Measurements from ENCODE around the gene THBS3.
"Not testable (repeated sequence)": the region's sequence is repeated elsewhere in the genome, so short reads cannot be mapped to it uniquely, and the experiment has no call there.

Gene THBS3

DNA sequence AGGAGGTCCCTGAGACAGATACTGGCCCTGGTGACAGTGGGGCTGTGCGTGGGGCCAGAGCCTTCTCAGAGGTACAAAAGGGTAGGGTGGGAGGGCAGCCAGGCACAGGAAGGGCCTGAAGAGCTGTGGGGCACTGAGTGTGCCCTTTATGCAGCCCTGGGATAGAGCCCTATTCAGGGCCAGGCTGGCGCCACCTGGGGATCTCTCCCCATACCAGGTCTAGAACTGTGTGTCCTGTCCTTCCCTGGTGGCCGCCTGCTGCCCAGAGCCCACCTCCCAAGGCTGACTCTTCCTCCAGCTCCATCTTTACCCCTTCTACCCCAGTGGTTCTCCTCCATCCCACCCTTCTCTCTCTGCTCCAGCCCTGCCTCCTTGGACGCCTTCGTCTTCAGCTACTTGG is 25.8 kb upstream of the THBS3 start:
- DNase-seq, result not testable (repeated sequence)

DNA sequence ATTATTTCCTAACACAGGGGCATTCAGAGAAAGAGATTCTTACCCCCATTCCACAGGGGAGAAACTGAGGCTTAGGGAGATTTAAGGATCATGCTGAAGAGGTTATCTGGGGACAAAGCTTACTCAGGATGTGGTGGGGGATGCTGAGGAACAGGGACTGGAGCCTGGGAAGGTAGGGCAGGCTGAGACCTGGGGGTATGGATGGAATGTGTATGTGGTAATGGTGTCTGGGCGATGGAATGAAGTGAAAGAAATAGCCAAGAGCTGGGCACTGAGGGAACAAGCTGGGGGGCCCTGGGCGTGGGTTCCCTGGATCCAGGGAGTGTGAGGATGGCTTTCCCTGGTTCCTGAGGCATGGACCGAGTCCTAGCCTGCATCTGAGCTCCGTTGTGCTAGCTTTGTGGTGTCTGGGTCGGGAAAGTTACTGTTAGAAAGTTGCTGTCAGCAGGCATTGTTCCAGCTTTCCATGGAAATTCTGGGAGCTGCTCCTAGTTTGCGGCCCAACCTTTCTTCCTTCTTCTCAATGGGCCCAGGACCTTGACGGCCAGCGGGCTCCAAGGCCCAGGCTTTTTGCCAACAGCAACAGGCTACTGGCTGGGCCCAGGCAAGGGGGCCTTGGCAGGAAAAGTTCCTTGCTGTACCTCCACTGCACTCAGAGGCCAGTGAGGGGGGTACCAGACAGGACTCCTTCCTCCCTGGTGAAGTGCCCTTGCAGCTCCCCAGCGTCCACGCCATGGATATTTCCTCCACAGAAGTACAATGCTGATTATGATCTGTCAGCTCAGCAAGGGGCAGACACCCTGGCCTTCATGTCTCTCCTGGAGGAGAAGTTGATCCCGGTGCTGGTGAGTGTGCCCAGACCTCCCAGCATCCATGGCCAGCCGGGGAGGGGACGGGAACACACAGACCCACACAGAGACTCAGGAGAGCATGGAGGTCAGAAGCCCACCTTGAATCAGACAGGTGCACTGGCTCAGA is 24.6 kb upstream of the THBS3 start:
- DNase-seq, result not testable (repeated sequence)

DNA sequence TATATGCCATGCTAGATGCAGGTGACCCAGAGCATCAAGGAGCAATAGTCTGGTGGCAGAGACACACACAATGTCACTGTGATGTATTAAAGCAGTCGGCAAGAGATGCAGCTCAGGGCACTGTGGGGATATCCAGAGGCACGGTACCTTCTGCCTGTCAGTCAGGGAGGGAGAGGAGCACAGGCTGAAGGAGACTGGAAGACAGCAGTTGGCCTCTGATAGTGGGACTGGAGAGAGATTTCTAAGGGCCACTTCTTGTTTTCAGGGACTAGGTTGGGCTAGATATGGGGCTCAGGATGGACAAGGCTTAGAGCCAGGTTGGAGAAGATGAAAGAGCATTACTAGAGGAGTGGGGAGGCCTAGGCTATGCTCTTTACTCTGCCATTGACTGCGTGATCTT is 23.6 kb upstream of the THBS3 start:
- not testable (repeated sequence) for DNase-seq

DNA sequence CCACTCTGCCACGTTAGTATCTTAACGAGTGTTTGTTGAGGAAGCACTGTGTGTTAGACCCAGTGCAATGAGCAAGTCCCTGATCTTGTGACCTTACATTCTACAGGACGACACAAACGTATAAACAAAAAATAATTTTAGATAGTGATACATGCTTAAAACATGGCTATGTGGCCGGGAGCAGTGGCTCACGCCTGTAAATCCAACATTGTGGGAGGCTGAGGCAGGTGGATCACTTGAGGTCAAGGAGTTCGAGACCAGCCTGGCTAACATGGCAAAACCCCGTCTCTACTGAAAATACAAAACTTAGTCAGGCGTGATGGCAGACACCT is 20.4 kb upstream of the THBS3 start:
- DNase-seq, result no peak

DNA sequence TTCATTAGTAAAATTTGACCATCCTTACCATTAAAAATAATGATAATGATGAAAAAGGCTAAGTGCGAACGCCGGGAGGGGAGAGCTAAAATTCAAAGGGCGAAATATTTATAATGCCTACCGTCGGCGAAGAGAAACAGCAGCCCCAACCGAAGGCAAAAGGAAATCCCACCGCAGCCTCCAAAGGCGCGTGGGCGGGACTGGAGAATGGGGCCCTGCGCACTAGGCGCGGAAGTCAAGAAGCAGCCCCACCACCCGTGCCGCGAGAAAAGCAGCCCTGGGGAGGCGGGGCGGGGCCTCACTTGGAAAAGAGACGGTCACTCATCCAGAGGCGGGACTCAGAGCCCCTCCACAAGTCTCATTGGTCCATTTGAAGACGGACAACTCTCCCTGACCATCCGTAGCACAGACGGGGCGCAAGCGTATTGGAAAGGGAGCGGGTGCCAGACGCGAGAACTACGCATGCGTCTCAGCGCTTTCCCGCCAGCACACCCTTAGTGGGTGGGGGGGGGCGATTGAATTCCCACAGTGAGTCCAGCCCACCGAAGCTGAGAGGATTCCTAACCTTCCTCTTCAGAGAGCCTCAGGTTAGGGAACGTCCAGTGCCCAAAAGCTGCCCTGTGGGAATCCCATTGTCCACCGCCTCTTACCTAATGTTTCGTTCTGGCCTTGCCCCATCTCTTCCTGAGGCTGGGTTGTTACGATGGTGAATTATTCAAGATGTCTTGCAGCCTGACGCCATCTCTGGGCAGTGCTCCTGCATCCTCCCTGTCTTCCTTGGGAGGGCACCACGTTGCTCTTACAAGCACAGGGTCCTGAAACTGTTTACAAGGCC is 19.8 kb upstream of the THBS3 start:
- DNase-seq, result peak; percentile 99

DNA sequence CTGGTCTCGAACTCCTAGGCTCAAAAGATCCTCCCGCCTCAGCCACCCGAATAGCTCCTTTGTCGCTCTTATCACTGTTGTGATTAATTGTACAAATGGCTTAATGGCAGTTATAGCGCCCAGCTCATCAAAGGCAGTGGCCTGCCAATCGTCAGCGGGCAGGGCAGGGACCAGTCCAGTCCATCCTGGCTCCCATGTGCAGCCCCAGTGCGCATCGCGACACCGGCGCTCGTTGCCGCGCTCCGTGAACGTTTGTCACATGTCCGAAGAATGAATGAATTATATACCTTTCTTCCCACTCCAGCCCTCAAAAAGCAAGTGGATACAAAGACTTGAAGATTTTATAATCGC is 19.2 kb upstream of the THBS3 start:
- peak in 1 of 2 experiments; percentile 54 for DNase-seq

DNA sequence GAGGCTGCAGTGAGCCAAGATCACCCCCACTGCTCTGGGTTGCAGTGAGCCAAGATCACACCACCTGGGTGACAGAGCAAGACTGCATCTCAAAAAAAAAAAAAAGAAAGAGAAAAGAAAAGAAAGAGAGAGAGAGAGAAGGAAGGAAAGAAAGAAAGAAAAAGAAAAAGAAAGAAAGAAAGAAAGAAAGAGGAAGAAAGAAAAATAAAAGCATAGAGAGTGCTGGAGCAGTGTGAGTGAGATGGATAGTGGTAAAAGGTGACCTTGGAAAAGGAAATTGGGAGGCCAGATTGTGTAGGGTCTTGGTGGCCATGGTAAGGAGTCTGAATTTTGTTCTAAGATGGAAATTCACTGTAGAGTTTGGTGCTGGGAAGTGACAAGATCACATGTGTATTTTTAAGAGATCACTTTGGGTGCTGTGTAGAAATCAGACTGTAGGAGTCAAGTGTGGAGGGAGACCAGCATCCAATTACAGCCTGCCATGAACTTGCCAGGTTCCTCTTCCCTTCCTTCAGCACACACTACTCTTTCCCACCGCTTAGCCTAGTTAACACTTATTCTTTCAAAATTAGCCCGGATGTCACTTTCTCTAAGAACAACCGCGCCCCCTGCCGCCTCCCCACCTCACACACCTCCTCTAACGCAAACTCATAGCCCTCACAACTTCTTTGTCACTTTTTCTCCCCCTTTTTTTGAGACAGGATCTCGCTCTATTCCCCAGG is 18.7 kb upstream of the THBS3 start:
- DNase-seq, result peak; percentile 98 to 99

DNA sequence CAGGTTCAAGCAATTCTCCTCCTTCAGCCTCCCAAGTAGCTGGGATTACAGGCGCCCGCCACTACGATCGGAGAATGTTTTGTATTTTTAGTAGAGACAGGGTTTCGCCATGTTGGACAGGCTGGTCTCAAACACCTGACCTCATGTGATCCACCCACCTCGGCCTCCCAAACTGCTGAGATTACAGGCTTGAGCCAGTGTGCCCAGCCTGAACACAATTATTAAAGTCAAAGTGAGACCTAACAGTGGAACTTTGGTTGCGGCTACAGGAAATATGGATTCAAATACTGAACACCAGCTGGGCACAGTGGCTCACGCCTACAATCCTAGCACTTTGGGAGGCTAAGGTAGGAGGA is 17.7 kb upstream of the THBS3 start:
- not testable (repeated sequence) for DNase-seq

DNA sequence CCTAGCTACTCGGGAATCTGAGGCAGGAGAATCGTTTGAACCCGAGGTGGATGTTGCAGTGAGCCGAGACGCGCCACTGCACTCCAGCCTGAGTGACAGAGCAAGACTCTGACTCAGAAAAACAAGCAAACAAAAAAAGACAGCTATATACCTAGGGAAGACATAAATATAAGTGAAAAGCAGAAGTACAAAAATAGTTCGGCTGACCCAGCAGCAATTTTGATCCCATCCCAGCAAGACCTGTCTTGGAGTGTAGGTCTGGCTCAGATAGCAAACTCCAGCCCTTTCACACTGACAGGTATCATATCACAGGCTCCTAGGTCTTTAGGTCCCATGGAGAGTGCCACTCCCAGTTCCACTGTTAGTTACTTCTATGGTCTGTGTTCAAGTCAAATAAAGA is 15.3 kb upstream of the THBS3 start:
- peak; percentile 27 to 42 for DNase-seq

DNA sequence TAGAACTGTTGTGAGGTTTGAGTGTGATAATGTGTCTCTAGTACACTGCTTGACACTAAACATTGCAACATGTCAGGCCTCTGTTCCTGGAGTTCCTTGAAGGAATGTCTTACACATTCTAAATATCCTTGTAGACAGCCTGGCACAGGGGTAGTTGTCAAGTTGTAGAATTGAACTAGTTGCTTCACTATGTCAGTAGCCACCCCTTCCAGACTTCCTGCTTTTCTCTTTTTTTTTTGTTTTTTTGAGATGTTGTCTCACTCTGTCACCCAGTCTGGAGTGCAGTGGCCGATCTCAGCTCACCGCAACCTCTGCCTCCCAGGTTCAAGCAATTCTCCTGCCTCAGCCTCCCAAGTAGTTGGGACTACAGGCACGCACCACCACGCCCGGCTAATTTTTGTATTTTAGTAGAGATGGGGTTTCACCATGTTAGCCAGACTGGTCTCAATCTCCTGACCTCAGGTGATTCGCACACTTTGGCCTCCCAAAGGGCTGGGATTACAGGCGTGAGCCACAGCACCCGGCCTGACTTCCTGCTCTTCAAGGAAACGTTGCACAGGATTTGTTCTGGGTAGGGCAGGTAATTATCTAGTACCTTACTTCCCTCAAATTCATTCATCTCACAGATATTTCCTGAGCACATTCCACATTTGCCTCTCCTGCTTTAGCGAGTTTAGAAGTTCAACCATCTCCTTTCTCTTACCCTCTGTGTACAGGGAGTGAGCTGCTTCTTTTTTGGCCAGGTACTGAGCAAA is 12.7 kb upstream of the THBS3 start:
- DNase-seq, result not testable (repeated sequence)

DNA sequence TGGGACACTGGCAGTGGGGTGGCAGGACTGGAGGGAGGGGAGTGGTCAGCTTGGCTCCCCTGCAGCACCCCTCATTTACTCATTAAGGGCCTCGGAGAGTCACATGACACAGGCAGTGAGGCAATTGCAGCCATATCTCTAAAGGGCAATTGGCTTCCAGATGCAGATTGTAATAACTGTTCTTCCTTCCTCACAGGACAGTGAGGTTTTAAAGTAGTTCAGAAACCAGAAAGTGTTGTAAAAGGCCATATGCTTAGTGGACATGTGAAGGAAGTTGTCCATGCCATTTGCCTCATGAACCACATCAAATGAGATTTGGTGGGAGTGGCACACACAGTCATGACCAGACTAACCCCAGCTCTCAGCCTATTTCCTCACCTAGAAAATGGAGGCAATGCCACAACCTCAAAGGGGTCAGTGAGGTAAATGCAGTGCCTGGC is 11.9 kb upstream of the THBS3 start:
- peak in 1 of 2 experiments; percentile 24 for DNase-seq

DNA sequence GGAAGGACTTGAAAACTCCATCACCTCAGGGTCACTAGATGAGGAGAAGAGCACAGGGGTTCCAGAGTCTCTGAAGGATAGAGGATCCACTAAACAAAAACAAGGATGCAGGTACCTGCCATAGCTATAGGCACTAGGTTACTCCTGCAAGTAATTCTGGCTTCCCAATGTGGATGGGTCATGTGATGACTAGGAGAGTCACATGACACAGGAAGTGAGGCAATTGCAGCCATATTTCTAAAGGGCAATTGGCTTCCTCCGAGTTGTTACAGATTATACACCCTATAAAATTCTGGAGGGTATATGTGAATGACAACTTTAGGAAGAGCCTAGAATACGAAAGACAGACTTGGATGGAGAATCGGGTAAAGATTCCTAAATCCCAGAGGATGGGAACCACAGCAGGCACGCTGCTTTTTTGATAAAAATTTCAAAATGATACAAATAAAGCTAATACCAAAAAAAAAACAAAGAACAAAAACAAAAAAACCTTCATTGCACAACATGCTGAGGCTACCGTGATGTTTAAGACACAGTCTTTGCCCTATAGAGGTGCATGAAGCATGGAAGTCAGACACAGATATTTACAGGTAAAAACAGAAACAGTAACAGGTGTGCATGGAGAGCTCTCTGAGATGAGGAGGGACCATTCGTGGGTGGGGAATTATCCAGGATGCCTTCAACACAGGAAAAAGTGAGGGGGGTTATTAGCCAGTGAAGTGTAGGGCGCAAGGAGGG is 11.3 kb upstream of the THBS3 start:
- peak; percentile 34 to 37 for DNase-seq

DNA sequence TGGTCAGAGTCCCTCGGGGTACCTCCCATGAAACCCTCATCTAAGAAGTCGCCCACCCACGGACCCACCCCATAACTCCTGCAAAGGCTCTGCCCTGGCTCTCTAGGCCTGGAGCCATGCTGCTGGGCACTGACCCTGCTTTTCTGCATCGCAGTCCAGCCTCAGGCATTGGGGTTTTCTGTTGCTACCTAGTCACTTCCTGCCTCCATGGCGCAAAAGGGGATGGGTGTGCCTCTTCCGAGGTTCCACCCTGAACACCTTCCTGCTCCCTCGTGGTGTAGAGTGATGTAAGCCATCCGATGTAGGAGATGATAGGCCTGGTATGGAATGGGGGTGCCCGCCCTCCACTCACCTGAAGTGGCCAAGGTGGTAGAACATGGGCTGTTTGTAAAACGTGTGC is 7.0 kb upstream of the THBS3 start:
- DNase-seq, result not testable (repeated sequence)

DNA sequence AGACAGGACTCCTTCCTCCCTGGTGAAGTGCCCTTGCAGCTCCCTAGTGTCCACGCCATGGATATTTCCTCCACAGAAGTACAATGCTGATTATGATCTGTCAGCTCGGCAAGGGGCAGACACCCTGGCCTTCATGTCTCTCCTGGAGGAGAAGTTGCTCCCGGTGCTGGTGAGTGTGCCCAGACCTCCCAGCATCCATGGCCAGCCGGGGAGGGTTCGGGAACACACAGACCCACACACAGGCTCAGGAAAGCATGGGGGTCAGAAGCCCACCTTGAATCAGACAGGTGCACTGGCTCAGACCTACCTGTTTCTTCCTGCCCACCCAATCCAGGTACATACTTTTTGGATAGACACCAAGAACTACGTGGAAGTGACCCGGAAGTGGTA is 4.3 kb upstream of the THBS3 start:
- not testable (repeated sequence) for DNase-seq

DNA sequence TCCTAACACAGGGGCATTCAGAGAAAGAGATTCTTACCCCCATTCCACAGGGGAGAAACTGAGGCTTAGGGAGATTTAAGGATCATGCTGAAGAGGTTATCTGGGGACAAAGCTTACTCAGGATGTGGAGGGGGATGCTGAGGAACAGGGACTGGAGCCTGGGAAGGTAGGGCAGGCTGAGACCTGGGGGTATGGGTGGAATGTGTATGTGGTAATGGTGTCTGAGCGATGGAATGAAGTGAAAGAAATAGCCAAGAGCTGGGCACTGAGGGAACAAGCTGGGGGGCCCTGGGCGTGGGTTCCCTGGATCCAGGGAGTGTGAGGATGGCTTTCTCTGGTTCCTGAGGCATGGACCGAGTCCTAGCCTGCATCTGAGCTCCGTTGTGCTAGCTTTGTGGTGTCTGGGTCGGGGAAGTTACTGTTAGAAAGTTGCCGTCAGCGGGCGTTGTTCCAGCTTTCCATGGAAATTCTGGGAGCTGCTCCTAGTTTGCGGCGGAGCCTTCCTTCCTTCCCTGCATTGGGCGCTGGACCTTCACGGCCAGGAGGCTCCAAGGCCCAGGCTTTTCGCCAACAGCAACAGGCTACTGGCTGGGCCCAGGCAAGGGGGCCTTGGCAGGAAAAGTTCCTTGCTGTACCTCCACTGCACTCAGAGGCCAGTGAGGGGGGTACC is 3.8 kb upstream of the THBS3 start:
- DNase-seq, result not testable (repeated sequence)

DNA sequence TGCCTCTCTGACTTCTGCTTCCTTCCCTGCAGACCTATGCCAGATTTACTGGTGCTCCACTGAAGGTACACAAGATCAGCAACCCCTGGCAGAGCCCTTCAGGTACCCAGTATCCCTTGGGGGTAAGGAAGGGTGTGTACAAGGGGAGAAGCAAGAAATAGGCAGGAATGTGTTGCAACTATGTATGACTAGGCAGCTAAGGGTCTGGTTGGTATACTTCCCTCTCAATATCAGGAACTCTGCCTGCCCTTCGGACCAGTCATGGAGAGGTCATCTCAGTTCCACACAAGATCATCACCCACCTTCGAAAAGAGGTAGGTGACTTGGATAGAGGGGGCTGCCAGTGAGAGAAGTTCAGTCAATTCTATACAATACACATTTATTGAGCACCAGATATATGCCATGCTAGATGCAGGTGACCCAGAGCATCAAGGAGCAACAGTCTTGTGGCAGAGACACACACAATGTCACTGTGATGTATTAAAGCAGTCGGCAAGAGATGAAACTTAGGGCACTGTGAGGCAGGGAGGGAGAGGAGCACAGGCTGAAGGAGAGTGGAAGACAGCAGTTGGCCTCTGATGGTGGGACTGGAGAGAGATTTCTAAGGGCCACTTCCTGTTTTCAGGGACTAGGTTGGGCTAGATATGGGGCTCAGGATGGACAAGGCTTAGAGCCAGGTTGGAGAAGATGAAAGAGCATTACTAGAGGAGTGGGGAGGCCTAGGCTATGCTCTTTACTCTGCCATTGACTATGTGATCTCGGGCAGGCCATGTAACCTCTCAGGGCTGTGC is 2.8 kb upstream of the THBS3 start:
- DNase-seq, result no peak

DNA sequence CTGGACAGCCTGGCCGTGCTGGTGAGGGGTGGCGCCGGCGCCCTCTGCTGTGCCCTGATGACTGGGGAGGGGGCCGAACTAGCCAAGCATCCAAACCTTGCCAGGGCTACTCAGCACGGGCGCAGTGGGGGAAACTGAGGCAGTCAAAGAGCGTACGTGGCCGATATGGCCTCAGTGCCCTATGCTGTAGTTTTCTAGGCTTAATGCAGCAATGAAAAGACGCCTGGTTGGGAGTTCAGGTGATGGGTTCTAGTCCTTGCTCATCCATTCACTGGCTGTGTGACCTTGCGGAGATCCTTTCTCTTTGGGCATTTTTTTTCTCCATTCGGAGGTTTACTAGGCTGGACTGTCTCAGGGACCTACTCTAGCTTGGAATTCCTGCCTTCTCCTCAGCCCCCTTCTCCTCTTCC is 1.6 kb upstream of the THBS3 start:
- no peak for DNase-seq

DNA sequence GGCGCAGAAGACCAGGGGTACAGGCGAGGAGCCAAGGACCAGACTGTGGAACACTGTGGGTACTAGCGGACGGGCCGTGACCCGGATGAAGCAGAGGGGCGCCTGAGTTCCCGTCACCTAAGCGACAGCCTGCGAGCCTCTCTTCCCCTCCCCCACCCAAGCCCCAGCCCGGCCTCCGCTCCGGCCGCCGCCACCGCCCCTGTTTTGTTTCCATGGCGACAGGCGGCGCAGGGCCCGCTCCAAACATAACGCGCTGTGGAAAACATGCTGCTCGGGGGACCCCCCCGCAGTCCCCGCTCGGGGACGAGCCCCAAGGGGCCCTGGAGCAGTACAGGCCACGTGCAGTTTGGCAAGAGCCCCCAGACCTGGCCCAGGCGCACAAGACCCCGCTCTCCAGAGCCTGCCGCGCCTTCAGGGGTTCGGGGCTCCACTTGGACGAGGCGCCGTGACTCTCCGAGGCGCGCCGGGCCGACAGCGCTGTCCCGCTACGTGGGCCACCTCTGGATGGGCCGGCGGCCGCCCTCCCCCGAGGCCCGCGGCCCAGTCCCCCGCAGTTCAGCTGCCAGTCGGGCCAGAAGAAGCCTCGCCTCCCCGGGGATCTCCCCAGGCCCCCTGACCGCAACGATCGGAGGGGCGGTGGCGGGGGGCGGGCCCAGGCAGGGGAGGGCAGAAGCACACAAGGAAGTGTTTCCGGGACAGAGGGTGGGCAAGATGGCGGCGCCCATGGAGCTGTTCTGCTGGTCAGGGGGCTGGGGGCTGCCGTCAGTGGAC is 1.0 kb upstream of the THBS3 start, which contains the start of gene MTX1:
MTX1 (plus strand) TSS at position 155 of the 771 bp plus-strand sequence; CDS start at position 265, 110 bp downstream.
- DNase-seq, result peak; percentile 73 to 79

All from Kasumi-1 (cell line).